KOPT-K1 (cell line): Measurements from ENCODE around the gene ACAP2.

Experiments
- H3K27ac ChIP-seq: fragments of 200-600 bp; sonication (generic); 2 replicates; pipeline ENCODE4 v1.5.1; 2016; ENCODE audit warnings: antibody characterized with exemption, mild to moderate bottlenecking, low read depth, low read length; ENCODE audit not compliant: poor library complexity, severe bottlenecking
- H3K36me3 ChIP-seq: fragments of 200-600 bp; sonication (generic); 2 replicates; pipeline ENCODE4 v1.5.1; 2017; ENCODE audit warnings: antibody characterized with exemption, mild to moderate bottlenecking, low read length, moderate library complexity; ENCODE audit not compliant: insufficient read depth
- H3K9me3 ChIP-seq: fragments of 200-600 bp; sonication (generic); 2 replicates; pipeline ENCODE4 v1.5.1; 2017; ENCODE audit warnings: antibody characterized with exemption, low read length, mild to moderate bottlenecking; ENCODE audit not compliant: insufficient read depth, poor library complexity, severe bottlenecking

ACAP2 gene

DNA sequence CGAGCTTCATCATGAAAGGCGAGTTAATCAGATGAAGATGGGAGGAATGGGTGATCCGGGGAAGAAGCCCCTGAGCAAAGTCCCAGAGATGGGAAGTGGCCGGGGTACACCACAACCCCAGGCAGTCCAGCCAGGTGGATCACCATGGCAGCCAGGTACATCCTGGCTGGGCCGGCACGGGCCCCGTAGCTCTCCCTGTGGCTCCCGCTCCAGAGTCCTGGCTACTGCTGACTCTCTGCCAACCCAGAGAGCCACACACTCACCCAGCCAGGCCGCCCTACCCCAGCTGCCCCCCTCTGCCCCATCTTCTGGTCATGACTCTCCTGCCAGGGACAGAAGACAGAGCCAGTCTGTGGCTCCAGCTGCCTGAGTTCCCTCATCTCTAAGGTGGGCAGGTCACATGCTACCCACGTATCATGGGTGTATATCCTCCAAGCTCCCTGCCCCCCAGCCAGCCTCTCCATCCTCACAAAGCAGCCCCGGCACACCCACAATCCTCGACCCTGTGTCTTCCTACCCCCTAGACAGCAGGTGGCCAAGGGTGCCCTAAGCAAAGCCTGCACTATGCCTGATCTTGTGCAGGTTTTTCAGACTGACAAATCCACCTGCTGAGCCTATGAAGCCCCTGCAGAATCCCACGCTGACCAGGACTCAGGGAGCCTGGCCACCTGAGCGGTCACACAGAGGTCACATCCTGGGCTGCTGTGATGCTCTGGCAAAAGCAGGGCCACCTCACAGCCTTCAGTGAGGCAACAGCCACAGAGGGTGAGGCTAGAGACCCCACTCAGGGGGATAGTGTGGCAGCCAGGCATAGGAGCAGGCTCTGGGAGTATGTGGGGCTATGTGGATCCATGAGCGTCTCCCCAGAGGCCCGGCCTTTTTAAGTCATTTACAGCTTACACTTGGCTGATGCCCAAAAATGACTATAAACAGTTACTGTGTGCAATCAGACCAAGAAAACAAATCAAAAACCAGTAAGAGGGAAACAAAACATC lies 185.1 kb downstream of the ACAP2 start:
- no peak overlapping the region for H3K27ac ChIP-seq
- H3K36me3 ChIP-seq: peaks cover 7% of the 10 kb centered on the region; the same call in 1 of the 2 replicates
- H3K9me3 ChIP-seq: no peaks in the 10 kb centered on the region

DNA sequence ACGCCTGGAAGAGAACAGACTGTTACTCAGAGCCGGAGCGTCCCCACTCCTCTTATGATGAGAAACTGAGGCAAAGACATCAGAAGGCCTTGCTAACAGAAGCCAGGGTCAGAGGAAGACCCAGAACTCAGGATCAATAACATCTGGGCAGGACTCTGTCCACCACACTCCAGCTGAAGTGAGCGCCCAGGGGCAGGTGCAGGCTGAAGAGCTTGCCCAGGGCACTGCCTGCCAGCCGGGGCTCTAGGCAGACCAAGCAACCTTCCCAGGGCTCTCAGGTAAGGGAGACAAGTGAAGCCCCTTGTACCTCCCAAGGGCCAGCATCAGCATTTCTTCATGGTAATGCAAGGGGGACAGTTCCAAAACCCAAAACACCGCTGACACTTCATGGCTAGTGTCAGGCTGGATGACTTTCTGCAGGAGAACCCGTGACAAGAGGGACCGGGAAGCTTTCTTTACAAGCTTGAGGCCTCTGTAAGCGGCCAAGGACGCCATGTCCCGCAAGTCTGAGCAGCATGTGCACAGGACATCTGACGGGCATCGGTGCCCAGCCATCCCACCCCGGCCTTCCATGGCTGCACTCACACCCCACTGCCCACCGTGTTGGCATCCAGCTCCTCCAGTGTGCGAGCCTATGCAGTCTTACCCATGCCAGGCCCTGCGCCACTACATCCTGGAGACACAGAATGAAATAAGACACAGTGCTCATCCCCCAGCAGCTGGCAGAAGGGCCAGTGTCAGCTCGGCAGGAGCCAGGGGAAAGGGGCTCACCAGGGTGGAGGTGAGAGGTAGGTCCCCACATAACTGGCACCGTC lies 186.0 kb downstream of the ACAP2 start:
- peaks cover 5% of the 10 kb centered on the region; the same call in 1 of the 2 replicates for H3K36me3 ChIP-seq
- no peaks in the 10 kb centered on the region for H3K9me3 ChIP-seq
- H3K27ac ChIP-seq: no peak overlapping the region

DNA sequence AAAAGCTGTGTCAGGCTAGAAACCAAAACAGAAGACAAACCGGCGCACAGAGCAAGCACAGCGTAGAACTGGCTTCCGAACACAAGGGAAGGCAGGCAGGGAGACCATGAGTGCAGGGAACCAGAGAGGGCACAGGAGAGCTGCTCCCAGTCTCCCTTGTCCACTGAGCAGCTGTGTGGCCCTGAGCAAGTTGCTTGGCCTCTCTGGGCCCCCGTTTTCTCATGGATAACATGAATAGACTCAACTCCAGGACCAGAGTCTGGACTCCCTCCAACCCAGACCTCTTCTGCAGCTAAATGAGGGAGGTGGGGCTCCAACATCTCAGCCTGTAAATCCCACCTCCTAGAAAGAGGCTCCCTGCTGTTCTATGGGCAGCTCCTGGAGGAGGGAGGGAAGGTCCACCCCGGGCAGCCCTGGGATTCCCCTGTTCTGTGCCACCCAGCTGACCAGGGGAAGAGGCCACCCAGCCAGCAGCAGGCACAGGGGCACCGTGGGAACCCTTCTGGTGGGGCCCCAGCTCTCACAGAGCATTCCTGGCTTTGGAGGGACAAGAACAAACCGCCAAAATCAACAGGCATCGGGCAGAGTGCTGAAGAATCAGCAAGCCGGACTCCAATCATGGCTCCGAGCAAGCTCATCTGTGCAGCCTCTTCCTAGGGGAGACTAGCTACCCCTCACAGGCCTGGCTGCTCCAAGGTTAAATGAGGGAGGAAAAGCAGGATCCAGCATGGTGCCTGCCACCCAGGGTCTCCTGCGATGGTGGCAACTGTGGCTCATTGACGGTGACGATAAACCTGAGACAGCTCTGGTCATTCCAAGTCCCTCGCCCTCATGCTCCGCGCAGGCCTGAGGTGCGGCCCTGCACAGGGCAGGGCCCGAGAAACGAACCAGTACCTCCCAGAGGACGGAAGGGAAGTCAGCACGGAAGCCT lies 187.0 kb downstream of the ACAP2 start:
- H3K27ac ChIP-seq: no peak overlapping the region

DNA sequence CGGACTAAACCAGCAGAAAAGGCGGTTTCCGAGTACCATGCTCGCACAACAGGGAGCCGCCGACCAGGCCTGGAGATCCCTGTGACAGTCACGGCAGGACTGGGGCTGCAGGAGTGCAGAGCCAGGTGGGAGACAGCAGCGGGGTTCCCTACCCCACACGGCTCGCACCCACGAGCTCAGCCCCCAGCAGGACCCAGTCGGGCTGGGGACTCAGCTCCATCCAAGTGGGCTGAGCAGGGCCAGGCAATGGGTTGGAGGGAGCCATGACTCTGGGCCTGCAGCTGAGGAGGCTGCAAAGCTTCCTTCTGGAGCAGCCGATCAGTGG lies 187.7 kb downstream of the ACAP2 start:
- Histone ChIP-seq H3K36me3 (peaks cover 5% of the 10 kb centered on the region; the same call in 1 of the 2 replicates), H3K27ac (no peak overlapping the region), H3K9me3 (no peaks in the 10 kb centered on the region)

More for the DNA sequence above, 187.0 kb downstream of the ACAP2 start:
- Histone ChIP-seq H3K9me3 (no peaks in the 10 kb centered on the region), H3K36me3 (peaks cover 5% of the 10 kb centered on the region; the same call in 1 of the 2 replicates)

DNA sequence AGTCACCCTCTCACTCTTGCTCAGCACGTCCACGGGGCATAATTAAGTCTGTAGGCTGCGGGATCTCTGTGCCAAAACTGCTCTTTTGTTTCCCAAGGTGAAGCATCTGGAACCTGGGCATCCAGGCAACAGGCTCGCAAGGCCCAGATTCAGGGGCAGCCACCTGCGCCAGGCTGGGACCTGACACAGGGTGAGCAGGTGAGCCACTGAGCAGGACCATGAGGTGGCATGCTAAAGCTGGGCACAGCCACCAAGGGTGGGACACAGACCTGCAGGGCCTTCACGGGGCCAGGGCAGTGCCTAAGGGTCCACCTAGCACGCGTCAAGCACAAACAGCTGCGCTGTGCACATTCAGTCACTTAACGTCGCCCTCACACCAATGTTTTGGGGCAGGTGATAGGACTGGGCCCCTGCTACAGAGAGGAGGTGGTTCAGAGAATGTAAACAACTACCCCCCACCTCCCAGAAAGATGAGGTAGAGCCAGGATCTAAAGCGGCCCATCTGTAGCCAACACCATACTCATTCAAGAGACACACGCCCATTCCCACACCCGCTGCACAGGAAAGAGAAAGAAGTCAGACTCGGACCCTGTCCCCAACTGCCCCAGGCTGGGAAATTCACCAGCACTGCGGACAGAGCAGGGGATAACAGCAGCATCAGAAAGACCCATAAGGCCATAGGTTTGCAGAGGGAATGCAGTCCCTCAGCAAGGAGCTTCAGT lies 188.2 kb downstream of the ACAP2 start:
- peaks cover 5% of the 10 kb centered on the region; the same call in 1 of the 2 replicates for H3K36me3 ChIP-seq
- no peak overlapping the region for H3K27ac ChIP-seq
- H3K9me3 ChIP-seq: no peaks in the 10 kb centered on the region

DNA sequence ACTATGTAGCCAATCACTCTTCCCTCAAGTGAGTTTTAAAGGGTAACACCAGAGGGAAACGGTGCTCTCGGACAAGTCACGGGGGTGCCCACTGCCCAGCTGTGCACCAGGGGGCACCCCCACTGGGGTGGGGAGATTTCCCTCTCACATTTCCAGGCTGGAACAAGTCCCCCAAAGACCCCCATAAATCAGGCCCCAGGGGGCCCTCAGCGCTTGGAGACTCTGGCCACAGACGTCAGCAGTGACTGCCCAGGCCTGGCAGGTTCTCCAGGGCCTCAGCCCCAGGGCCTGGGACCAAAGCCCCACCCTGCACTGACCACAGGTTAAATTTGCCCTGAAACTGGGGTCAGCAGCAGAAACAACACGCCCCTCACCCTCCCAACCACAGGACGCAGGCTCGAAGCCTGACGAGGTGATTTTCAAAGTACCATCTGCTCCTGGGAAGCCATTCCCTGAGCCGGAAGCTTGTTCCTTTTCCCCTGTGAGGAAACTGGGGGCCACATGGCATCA lies 188.8 kb downstream of the ACAP2 start:
- H3K27ac ChIP-seq: no peak overlapping the region
- no peaks in the 10 kb centered on the region for H3K9me3 ChIP-seq
- H3K36me3 ChIP-seq: peaks cover 5% of the 10 kb centered on the region; the same call in 1 of the 2 replicates

DNA sequence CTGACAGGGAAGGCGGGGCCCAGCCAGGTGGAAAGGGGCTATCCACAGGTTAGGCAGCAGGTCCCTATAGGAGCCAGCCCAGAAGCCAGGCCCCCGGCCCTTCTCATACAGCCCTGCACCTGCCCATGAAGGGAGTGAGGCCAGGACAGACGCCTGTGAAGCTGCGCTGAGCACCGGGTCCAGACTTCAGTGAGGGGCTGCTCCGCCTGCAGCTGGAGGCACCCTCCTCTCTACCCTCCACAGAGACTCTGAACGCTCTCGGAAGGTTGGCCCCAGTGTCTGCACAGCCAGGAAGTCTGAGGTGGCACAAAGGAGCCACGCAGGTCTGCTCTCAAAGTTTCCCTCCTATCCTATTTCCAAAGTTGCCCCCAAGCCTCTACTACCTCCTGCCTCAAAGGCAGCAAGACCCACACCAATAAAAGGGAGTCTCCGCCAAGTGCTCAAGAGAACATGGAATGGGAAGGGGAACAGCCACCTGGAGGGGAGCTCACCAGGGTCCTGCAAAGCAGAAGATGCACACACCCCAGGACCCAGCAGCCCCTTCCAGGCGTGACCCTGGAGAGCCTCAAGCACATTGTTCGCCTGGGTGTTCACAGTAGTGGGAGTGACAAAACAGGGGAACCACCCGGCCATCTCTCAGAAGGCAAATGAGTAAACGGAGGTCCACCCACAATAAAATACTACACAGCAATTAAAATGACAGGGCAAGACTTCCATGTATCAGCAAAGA lies 191.3 kb downstream of the ACAP2 start:
- peaks cover 14% of the 10 kb centered on the region; the same call in 1 of the 2 replicates for H3K36me3 ChIP-seq
- no peak overlapping the region for H3K27ac ChIP-seq
- H3K9me3 ChIP-seq: no peaks in the 10 kb centered on the region

DNA sequence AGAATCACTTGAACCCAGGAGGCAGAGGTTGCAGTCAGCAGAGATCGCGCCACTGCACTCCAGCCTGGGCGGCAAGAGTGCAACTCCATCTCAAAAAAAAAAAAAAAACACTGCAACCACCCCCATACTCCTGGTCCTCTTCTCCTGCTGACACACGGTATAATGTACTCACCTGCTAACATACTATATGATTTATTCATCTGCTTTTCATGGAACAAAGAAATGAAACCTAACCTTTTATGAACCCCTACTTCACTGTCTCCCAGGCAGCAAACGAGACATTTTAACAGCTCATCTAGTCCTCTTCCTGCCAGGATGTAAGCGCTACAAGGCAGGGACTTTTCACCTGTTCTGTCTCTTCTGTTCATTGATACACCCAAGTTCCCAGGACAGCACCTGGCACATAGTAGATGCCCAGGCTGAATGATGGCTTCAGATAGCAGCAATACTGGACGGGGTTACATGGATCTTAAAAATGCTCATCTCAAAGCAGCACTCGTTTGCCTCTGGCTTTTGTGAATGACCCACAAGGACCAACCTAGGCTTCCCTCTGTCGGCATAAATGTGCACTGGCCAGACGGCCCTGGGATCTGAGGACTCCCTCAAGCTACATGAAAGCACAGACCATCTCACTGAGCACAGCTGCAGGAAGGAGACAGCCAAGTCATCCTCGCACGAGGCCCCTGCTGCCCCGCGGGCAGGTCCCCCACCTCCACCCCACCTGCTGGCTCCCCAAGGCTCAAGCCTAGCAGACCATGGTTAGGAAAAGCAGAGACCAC lies 192.2 kb downstream of the ACAP2 start:
- no peaks in the 10 kb centered on the region for H3K9me3 ChIP-seq
- H3K36me3 ChIP-seq: peaks cover 10% of the 10 kb centered on the region; the same call in 1 of the 2 replicates
- no peak overlapping the region for H3K27ac ChIP-seq

DNA sequence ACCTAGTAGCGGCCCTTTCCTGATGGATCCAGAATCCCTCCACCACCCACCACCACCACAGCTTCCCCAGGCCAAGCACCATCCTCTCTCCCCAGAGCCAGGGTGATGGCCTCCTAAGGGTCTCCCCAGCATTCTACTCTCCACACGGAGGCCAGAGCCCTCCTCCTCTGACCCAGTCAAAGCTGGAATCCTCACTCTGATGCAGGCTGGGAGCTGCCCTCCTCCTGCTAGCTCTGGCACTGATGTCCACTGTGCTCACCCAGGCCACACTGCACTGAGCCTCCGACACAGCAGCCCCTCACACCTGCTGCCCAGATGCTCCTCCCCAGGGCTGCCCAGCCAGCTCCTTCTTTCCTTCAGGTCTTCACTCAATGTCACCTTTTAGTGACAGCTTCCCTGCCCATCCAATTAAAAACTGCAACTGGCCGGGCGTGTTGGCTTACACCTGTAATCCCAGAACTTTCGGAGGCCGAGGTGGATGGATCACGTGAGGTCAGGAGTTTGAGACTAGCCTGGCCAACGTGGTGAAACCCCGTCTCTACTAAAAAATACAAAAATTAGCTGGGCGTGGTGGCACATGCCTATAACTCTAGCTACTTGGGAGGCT lies 192.9 kb downstream of the ACAP2 start:
- H3K36me3 ChIP-seq: peaks cover 10% of the 10 kb centered on the region; the same call in 1 of the 2 replicates

DNA sequence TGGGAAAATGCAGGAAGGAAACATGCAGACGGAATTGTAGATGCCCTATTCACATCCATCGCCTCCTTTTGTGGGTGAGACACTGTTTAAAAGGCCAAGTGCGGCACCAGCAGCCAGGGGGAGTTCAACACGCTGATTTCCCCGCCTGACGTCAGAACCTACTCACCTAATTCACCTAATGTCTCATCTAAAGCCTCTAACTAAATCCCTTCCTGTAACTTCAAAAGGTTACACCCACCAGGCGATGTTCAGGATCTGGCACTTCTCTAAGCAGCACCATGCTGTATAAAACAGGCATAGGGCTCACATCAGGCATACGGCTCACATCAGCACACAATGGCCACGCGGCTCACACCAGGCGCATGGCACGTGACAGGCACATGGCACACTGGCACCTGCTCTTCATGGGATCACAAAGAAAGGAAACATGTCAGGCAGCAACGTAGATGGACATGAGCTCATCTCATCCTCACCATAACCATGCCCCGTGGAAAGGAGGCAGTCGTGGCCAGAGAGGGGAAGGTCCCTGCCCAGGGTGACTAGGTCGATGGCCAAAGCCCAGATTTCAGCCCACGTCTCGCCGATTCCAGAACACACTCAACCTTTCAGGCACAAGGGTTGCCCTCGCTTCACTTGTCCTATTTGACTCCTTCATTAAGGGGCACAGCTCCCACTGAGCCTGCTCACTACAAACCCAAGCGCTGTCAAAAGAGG lies 193.6 kb downstream of the ACAP2 start:
- Histone ChIP-seq H3K27ac (no peak overlapping the region), H3K9me3 (no peaks in the 10 kb centered on the region), H3K36me3 (peaks cover 10% of the 10 kb centered on the region; the same call in 1 of the 2 replicates)

More for the DNA sequence above, 192.9 kb downstream of the ACAP2 start:
- no peaks in the 10 kb centered on the region for H3K9me3 ChIP-seq
- H3K27ac ChIP-seq: no peak overlapping the region

DNA sequence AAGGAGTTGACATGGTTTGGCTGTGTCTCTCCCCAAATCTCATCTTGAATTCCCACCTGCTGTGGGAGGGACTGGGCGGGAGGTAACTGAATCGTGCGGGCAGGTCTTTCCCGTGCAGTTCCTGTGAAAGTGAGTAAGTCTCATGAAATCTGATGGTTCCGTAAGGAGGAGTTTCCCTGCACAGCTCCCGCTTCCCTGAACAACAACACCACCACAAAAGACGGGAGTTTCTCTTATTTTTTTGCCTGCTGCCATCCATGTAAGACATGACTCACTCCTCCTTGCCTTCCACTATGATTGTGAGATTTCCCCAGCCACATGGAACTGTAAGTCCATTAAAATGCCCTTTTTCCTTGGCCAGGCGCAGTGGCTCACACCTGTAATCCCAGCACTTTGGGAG lies 194.5 kb downstream of the ACAP2 start:
- Histone ChIP-seq H3K9me3 (no peaks in the 10 kb centered on the region), H3K27ac (no peak overlapping the region), H3K36me3 (peaks cover 10% of the 10 kb centered on the region; the same call in 1 of the 2 replicates)

DNA sequence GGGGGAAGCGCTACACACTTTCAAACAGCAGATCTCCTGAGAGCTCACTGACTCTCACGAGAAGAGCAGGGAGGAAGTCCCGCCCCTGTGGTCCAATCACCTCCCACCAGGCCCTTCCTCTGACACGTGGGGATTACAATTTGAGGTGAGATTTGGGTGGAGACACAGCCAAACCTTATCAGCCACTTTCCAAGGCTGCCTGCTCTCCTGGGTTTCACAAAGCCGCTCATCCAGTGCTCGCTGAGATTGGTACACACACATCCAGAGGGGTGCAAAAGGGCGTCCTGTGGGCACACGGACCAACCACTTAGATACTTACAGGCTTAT lies 195.0 kb downstream of the ACAP2 start:
- H3K27ac ChIP-seq: no peak overlapping the region
- peaks cover 10% of the 10 kb centered on the region; the same call in 1 of the 2 replicates for H3K36me3 ChIP-seq
- H3K9me3 ChIP-seq: no peaks in the 10 kb centered on the region
